Measurements from ENCODE around the gene MECP2.
A peak's percentile ranks its signal among the peaks of the same experiment; 100 is the strongest.

MECP2 gene

GRCh38 chrX:154123241-154124219, 26.0 kb upstream of the MECP2 start:
- no peak for TF ChIP-seq CTCF (IDR thresholded peaks at IDR 0.05; ENCODE audit: low read depth, low read length, missing control alignments)
- no peak overlapping the region for H3K4me3 ChIP-seq (ENCODE audit: low read depth, low read length)
- peak; percentile 7 for DNase-seq (ENCODE audit: low read depth)

- DNase-seq (ENCODE audit: low read depth): no peak
- no peak overlapping the region for H3K4me3 ChIP-seq (ENCODE audit: low read depth, low read length)
- TF ChIP-seq CTCF (IDR thresholded peaks at IDR 0.05; ENCODE audit: low read depth, low read length, missing control alignments): no peak
These were observed 24.4 kb upstream of the MECP2 start for GRCh38 chrX:154121961-154122360.

GRCh38 chrX:154121207-154121606, 23.7 kb upstream of the MECP2 start:
- no peak overlapping the region for H3K4me3 ChIP-seq (ENCODE audit: low read depth, low read length)
- TF ChIP-seq CTCF (IDR thresholded peaks at IDR 0.05; ENCODE audit: low read depth, low read length, missing control alignments): no peak
- DNase-seq (ENCODE audit: low read depth): no peak

GRCh38 chrX:154120567-154120966, 23.1 kb upstream of the MECP2 start:
- DNase-seq (ENCODE audit: low read depth): no peak
- TF ChIP-seq CTCF (IDR thresholded peaks at IDR 0.05; ENCODE audit: low read depth, low read length, missing control alignments): no peak
- H3K4me3 ChIP-seq (ENCODE audit: low read depth, low read length): no peak overlapping the region

- DNase-seq (ENCODE audit: low read depth): no peak
- H3K4me3 ChIP-seq (ENCODE audit: low read depth, low read length): no peak overlapping the region
- no peak for TF ChIP-seq CTCF (IDR thresholded peaks at IDR 0.05; ENCODE audit: low read depth, low read length, missing control alignments)
These were observed 20.0 kb upstream of the MECP2 start for GRCh38 chrX:154117566-154117965.

- TF ChIP-seq CTCF (IDR thresholded peaks at IDR 0.05; ENCODE audit: low read depth, low read length, missing control alignments): no peak
- H3K4me3 ChIP-seq (ENCODE audit: low read depth, low read length): no peak overlapping the region
- no peak for DNase-seq (ENCODE audit: low read depth)
These were observed 19.1 kb upstream of the MECP2 start for GRCh38 chrX:154116426-154117211.

All from GM12864 (cell line).